ENCODE measurements around the gene FAM187B. TPM values are rescaled to one million over a fixed set of nuclear protein-coding genes. Genes with fewer than 3 reads are reported as not detected.
A peak's percentile ranks its signal among the peaks of the same experiment; 100 is the strongest.

Gene FAM187B
- total RNA-seq, 1 donor from 2014 or later: not detected

DNA sequence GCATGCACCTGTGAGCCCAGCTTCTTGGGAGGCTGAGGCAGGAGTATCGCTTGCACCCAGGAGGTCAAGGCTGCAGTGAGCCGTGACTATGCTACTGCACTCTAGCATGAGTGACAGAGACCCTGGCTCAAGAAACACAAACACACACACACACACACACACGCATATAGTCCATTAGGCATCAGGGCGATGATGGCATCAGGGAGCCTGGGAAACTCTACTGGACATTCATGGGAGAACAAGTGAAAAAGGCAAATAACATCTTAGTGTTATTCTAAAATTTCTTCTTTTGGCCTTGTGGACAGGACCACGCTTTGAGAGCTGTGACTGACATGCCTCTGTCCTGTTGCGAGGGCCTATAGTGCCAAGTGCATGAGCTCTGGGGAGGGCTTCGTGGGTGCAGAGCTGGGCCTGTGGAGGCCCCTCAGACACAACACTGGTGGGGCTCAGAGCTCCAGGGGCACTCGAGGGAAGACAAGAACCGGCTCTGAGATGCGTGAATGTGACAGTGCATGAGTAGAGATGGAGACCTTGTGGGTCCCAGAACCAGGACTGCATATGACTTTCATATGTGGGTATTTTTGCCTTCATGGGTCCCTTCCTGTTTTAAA lies 32.3 kb upstream of the FAM187B start:
- peaks cover 2% of the 10 kb centered on the region for H3K36me3 Mint-ChIP-seq (ENCODE audit: low read depth)
- no peaks in the 10 kb centered on the region for H3K9me3 Mint-ChIP-seq (ENCODE audit: low read depth)
- DNase-seq (ENCODE audit: low spot score): peak; percentile 55
- TF ChIP-seq, protein P1, sequence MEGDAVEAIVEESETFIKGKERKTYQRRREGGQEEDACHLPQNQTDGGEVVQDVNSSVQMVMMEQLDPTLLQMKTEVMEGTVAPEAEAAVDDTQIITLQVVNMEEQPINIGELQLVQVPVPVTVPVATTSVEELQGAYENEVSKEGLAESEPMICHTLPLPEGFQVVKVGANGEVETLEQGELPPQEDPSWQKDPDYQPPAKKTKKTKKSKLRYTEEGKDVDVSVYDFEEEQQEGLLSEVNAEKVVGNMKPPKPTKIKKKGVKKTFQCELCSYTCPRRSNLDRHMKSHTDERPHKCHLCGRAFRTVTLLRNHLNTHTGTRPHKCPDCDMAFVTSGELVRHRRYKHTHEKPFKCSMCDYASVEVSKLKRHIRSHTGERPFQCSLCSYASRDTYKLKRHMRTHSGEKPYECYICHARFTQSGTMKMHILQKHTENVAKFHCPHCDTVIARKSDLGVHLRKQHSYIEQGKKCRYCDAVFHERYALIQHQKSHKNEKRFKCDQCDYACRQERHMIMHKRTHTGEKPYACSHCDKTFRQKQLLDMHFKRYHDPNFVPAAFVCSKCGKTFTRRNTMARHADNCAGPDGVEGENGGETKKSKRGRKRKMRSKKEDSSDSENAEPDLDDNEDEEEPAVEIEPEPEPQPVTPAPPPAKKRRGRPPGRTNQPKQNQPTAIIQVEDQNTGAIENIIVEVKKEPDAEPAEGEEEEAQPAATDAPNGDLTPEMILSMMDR (IDR thresholded peaks at IDR 0.05): no peak
- H3K27ac Mint-ChIP-seq (ENCODE audit: unreplicated experiment): no peak overlapping the region
- H3K4me3 Mint-ChIP-seq (ENCODE audit: unreplicated experiment): no peak overlapping the region
- peaks cover 2% of the 10 kb centered on the region for H3K27me3 Mint-ChIP-seq (ENCODE audit: low read depth)
- peaks cover 5% of the 10 kb centered on the region for H3K4me1 Mint-ChIP-seq (ENCODE audit: low read depth)

DNA sequence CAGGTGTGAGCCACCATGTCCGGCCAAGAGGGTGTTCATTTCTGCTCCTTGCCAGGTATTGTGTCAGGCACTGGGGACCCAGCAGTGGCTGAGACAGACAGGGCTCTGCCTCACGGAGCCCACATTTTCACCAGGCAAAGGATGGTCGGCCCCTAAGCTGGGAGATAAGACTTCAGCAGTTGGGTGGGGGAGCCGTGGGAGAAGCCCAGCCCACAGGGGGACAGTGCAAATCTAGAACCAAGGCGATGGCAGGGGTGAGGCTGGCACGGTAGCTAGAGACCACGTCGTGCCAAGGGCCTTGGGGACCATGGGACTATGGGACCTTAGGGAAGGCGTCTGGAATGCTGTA lies 28.5 kb upstream of the FAM187B start:
- TF ChIP-seq, protein P1 (IDR thresholded peaks at IDR 0.05): no peak
- Mint-ChIP-seq H3K27me3 (ENCODE audit: low read depth) (peaks cover 2% of the 10 kb centered on the region), H3K4me1 (ENCODE audit: low read depth) (no peaks in the 10 kb centered on the region), H3K4me3 (ENCODE audit: unreplicated experiment) (no peak overlapping the region), H3K27ac (ENCODE audit: unreplicated experiment) (no peak overlapping the region), H3K36me3 (ENCODE audit: low read depth) (no peaks in the 10 kb centered on the region), H3K9me3 (ENCODE audit: low read depth) (no peaks in the 10 kb centered on the region)
- no peak for DNase-seq (ENCODE audit: low spot score)

DNA sequence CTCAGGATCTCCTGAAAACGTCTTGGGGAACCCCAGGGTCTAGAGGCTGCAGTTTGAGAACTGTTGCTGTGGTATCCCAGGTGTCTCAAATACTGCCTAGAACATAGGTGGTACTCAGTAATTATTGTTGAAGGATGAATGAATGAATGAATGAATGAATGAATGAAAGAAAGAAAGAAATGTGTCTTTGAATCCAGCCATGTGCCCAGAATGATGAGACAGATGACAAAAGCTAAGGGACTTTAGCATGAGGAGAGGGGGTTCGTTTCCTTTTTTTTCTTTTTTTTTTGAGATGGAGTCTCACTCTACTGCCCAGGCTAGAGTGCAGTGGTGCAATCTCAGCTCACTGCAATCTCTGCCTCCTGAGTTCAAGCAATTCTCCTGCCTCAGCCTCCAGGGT lies 28.0 kb upstream of the FAM187B start:
- Mint-ChIP-seq H3K4me1 (ENCODE audit: low read depth) (no peaks in the 10 kb centered on the region), H3K27ac (ENCODE audit: unreplicated experiment) (no peak overlapping the region), H3K4me3 (ENCODE audit: unreplicated experiment) (no peak overlapping the region), H3K36me3 (ENCODE audit: low read depth) (no peaks in the 10 kb centered on the region), H3K27me3 (ENCODE audit: low read depth) (peaks cover 3% of the 10 kb centered on the region), H3K9me3 (ENCODE audit: low read depth) (no peaks in the 10 kb centered on the region)
- TF ChIP-seq, protein P1 (IDR thresholded peaks at IDR 0.05): no peak
- DNase-seq (ENCODE audit: low spot score): no peak

DNA sequence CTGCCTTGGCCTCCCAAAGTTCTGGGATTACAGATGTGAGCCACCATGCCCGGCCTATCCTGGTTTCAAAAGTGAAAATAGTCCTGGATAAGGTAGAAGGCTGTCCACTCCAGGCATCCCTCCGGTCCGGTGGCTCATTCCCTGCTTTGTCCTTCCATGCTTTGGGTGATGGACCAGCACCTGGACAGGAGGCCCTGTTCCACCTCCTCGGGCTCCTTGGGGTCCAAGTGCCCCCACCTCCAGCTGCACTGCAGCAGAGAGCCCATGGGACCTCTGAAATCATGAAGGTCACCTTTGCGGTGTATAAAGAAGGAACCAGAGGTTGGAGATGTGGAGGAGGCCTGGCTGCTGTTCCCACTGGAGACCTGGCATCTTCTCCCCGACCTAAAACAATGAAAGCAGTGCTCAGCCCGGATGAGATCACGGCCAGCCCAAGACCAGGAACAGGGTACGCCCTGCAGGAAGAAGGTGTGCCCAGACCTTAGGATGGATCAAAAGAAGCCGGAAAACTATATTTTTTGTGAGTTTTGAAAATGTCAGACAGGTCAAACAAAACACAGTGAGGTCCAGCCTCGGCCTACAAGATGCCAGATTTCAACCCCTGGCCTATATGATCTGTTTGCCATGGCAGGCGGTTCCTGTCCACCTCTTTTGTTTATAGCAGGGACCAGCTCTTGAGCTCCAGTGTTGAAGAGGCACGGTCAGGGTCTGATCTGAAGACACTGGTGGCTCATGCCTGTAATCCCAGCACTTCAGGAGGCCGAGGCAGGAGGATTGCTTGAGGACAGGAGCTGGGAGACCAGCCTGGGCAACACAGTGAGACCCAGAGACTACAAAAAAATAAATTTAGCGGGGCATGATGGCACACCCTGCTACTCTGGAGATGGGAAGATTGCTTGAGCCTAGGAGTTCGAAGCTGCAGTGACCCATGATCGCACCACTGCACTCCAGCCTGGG lies 26.1 kb upstream of the FAM187B start:
- TF ChIP-seq, protein P1 (IDR thresholded peaks at IDR 0.05): no peak
- H3K4me3 Mint-ChIP-seq (ENCODE audit: unreplicated experiment): no peak overlapping the region
- H3K9me3 Mint-ChIP-seq (ENCODE audit: low read depth): no peaks in the 10 kb centered on the region
- H3K4me1 Mint-ChIP-seq (ENCODE audit: low read depth): peaks cover under 1% of the 10 kb centered on the region
- no peaks in the 10 kb centered on the region for H3K36me3 Mint-ChIP-seq (ENCODE audit: low read depth)
- peaks cover 23% of the 10 kb centered on the region for H3K27me3 Mint-ChIP-seq (ENCODE audit: low read depth)
- no peak for DNase-seq (ENCODE audit: low spot score)
- H3K27ac Mint-ChIP-seq (ENCODE audit: unreplicated experiment): no peak overlapping the region

Measured in chondrocyte (in vitro differentiated cells).